Activated T-helper 2 cell treated with anti-CD3 and anti-CD28 coated beads, Interferon-gamma antibody, Interleukin-2, Interleukin-4, amounts not matched to agents 10 μg/mL and 5 μg/mL and 100 μg/mL, durations not matched to agents 14 hours and 24 hours and 36 hours (primary cell): ENCODE data around the gene RGS19. TPM values are rescaled to one million over a fixed set of nuclear protein-coding genes. Genes with fewer than 3 reads are reported as not detected.

Experiments
- DNase-seq: peaks from one replicate; pipeline ENCODE4 v3.0.0; 2021; ENCODE audit warnings: low spot score
- H3K27ac Mint-ChIP-seq: one replicate; pipeline ENCODE4 v1.8.0; 2021; ENCODE audit warnings: mixed read lengths
- H3K27me3 Mint-ChIP-seq: one replicate; pipeline ENCODE4 v1.8.0; 2021; ENCODE audit warnings: low read depth, mixed read lengths
- H3K36me3 Mint-ChIP-seq: one replicate; pipeline ENCODE4 v1.8.0; 2021; ENCODE audit warnings: low read depth, mixed read lengths
- H3K4me1 Mint-ChIP-seq: one replicate; pipeline ENCODE4 v1.8.0; 2021; ENCODE audit warnings: low read depth, mixed read lengths
- H3K4me3 Mint-ChIP-seq: one replicate; pipeline ENCODE4 v1.8.0; 2021; ENCODE audit warnings: low read depth, mild to moderate bottlenecking, moderate library complexity, mixed read lengths
- H3K9me3 Mint-ChIP-seq: one replicate; pipeline ENCODE4 v1.8.0; 2021; ENCODE audit warnings: mixed read lengths
- intact Hi-C: fragments of 100-400 bp; cut with micrococcal nuclease; formaldehyde crosslinking; loops from one replicate; pipeline ENCODE4 v1.15.1; 2023
- total RNA-seq: library from RNA; stranded (reverse); gene quantifications from 2 replicates; pipeline ENCODE4 v1.2.3, GENCODE V29; 2022

RGS19 gene
- total RNA-seq, 1 donor from 2014 or later: 42.0 TPM

DNA sequence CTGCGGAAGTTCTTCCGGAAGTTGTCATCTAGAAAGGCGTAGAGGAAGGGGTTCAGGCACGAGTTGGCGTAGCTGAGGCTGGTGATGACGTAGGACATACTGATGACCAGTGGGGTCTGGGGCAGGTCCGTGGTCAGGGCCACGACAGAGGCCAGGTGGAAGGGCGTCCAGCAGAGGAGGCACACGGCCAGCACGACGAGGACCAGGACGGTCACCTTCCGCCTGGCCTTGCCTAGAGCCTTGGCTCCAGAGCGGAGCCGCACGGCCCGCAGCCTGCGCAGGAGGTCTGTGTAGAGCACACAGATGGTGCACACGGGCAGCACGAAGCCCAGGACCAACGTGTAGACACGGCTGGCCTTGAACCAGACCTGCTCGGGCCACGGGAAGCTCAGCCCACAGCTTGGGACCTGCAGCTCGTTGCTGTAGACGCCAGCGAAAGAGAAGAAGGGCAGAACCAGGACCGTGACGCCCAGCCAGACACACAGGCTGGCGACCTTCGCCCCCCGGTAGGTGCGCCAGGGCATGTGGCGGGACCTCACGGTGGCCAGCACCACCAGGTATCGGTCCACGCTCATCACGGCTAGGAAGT is 26.6 kb upstream of the RGS19 start:
- Mint-ChIP-seq H3K36me3 (no peaks in the 10 kb centered on the region), H3K27ac (no peak overlapping the region), H3K4me3 (no peak overlapping the region), H3K9me3 (no peaks in the 10 kb centered on the region), H3K27me3 (peaks cover 22% of the 10 kb centered on the region), H3K4me1 (peaks cover 2% of the 10 kb centered on the region)
- DNase-seq: no peak
- intact Hi-C loops: no loop called here

- intact Hi-C loops: no loop called here
- Mint-ChIP-seq H3K27ac (no peak overlapping the region), H3K4me3 (no peak overlapping the region), H3K4me1 (peaks cover 2% of the 10 kb centered on the region), H3K27me3 (peaks cover 24% of the 10 kb centered on the region), H3K36me3 (no peaks in the 10 kb centered on the region), H3K9me3 (no peaks in the 10 kb centered on the region)
- peak; percentile 7 for DNase-seq
Measured at GRCh38 chr20:64104667-64105451, 25.5 kb upstream of the RGS19 start.

DNA sequence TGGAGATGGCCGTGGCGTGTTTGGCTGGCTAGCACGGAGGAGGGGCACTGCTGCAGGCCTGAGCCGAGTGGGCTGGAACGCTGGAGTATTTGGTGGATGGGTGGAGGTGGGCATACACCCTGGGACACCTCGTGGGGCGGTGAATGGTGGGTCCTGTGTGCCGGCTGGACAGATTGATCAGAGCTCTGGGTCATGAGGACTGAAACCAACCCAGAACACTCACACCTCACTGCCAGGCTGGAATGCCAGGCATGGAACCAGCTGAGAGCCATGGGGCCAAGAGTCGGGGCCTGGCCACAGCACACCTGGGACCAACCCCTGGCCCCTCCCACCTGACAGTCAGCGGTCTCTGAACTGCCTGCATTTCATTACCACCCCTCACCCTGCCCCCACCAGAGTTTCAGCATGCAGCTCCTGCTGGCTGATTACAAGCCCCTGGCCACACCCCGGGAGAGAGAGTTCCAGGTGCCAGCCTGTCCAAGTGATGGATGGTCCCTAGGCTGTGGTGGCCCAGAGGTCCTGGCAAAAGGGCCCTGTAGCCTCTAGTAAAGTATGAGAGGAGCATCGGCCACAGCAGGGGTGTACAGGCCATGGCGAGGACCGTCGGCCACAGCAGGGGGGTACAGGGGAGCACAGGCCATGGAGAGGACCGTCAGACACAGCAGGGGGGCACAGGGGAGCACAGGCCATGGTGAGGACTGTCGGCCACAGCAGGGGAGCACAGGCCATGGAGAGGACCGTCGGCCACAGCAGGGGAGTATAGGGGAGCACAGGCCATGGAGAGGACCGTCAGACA is 24.8 kb upstream of the RGS19 start:
- intact Hi-C loops: loop anchor here (2.0 kb wide), 1 partner anchor 19 kb away; the partner anchor contains the start of gene LKAAEAR1
- peak; percentile 6 for DNase-seq
- Mint-ChIP-seq H3K27ac (no peak overlapping the region), H3K27me3 (peaks cover 24% of the 10 kb centered on the region), H3K4me1 (peaks cover 2% of the 10 kb centered on the region), H3K4me3 (no peak overlapping the region), H3K9me3 (no peaks in the 10 kb centered on the region), H3K36me3 (no peaks in the 10 kb centered on the region)

GRCh38 chr20:64102647-64103354 is 23.5 kb upstream of the RGS19 start:
- Mint-ChIP-seq H3K36me3 (no peaks in the 10 kb centered on the region), H3K4me1 (peaks cover 2% of the 10 kb centered on the region), H3K27me3 (peaks cover 24% of the 10 kb centered on the region), H3K4me3 (peak overlapping the region; percentile 21), H3K27ac (no peak overlapping the region), H3K9me3 (no peaks in the 10 kb centered on the region)
- intact Hi-C loops: loop anchor here (2.0 kb wide), 1 partner anchor 18 kb away; the partner anchor contains the start of gene LKAAEAR1
- DNase-seq: no peak

DNA sequence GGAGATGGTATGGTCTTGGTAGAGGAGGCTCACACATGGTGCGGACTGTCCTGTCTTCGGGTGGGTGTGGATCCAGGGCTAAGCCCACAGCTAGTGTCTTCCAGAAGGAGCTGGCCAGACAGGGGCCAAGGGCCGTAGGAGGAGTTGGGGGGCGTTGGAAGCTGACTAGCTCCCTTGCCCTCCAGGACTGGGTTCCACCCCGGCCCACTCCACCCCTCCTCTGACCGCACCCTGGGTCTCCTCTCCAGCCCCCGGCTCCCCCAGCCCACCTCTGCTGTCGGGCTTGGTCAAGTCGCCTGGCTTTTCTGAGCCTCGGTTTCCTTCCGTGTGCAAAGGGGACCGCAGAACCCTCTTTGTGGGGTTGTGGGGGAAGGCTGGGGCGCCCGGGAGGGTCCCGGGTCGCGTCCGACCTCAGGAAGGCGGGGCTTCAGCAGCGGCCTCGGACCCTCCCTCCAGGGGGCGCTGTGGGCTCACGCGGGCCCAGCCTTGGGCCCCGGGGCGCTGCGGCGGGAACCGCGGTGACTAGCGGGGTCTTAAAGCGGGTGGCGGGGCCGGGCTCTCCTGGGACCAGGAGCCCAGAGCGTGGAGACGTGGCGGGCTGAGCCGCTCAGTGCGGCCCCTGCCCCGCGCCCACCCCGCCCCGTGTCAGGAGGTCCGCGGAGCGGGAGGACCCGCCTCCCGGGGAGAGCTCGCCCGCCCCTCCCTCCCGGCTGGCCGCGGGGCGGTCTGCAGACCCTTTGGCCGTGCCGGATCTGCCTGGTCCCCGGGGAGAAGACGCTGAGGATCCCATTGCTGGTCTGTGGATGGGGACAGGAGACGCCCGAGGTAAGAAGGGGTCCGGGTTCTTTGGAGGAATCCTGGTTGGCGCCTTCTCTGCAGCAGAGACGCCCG is 22.7 kb upstream of the RGS19 start:
- Mint-ChIP-seq H3K27me3 (peaks cover 24% of the 10 kb centered on the region), H3K4me3 (peak overlapping the region; percentile 34), H3K9me3 (peaks cover under 1% of the 10 kb centered on the region), H3K4me1 (peaks cover 2% of the 10 kb centered on the region), H3K27ac (no peak overlapping the region), H3K36me3 (no peaks in the 10 kb centered on the region)
- DNase-seq: peak; percentile 57
- intact Hi-C loops: loop anchor here (2.0 kb wide), 1 partner anchor 17 kb away; the partner anchor contains the start of gene LKAAEAR1

DNA sequence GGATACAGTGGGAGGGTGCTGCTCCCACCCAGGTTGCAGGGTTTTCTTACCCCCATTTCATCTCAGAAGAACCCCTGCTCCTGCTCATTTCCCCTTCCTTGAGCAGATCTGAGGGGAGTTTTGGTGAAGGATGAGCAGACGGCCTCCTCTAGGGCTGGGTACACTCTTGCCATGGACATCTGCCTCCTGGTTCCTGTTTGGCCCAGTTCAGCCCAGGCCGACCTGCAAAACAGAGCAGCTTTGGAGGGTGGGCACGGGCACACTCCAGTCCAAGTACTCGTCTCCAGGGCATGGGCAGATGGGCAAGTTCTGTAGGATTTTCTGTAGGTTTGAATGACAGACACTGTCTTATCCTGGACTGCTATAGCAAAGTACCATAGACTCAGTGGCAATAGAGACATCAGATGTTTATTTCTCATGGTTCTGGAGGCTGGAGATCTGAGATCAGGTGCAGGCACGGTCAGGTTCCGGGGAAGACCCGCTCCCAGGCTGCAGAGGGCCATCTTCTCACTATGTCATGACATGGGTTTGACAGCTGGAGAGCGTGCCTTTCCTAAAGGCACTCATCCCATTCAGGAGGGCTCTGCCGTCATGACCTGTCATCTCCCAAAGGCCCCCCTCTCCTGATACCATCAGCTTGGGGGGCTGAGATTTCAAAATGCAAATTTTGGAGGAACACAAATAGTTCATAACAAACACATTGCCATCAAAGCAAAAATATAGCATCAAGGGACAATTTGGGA is 21.8 kb upstream of the RGS19 start:
- H3K4me3 Mint-ChIP-seq: peak overlapping the region; percentile 34
- DNase-seq: no peak
- peaks cover 5% of the 10 kb centered on the region for H3K9me3 Mint-ChIP-seq
- peaks cover 2% of the 10 kb centered on the region for H3K4me1 Mint-ChIP-seq
- no peak overlapping the region for H3K27ac Mint-ChIP-seq
- peaks cover 24% of the 10 kb centered on the region for H3K27me3 Mint-ChIP-seq
- intact Hi-C loops: no loop called here
- no peaks in the 10 kb centered on the region for H3K36me3 Mint-ChIP-seq

GRCh38 chr20:64100566-64100888 is 21.2 kb upstream of the RGS19 start:
- DNase-seq: no peak

DNA sequence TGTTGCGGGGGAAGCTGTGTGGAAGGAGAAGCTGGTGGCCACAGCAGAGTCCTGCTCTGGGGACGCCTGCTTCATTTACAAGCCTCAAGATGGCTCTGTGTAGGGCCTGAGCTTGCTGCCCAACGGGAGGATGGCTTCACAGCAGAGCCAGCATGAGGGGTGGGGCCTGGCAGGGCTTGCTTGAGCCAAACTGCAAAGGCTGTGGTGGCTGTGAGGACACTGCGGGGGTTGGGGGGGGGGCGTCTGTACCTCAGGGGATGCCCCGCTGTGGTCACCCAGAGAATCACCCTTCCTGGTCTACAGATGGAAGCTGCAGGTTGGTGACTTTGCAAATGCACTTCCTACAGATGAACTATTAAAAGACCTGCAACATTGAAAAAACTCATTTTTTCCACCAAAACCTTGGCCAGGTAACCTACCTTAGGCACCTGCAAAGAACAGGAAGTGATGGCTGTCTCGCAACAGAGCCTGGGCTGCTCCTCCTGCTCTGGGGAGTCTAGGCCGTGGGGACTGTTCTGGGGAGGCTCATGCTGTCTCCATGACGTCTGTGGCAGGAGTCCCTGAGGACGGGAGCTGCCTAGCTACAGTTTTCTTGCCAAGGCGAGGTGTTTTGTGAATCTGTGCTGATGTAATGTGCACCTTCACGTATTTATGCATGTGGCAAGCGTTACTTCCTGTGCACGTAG is 20.7 kb upstream of the RGS19 start:
- intact Hi-C loops: no loop called here
- Mint-ChIP-seq H3K4me3 (no peak overlapping the region), H3K36me3 (no peaks in the 10 kb centered on the region), H3K9me3 (peaks cover 5% of the 10 kb centered on the region), H3K4me1 (peaks cover 2% of the 10 kb centered on the region), H3K27ac (no peak overlapping the region), H3K27me3 (peaks cover 24% of the 10 kb centered on the region)
- DNase-seq: no peak

More at GRCh38 chr20:64100566-64100888, 21.2 kb upstream of the RGS19 start:
- Mint-ChIP-seq H3K4me1 (peaks cover 2% of the 10 kb centered on the region), H3K4me3 (no peak overlapping the region), H3K27ac (no peak overlapping the region), H3K9me3 (peaks cover 5% of the 10 kb centered on the region), H3K36me3 (no peaks in the 10 kb centered on the region), H3K27me3 (peaks cover 24% of the 10 kb centered on the region)
- intact Hi-C loops: no loop called here

DNA sequence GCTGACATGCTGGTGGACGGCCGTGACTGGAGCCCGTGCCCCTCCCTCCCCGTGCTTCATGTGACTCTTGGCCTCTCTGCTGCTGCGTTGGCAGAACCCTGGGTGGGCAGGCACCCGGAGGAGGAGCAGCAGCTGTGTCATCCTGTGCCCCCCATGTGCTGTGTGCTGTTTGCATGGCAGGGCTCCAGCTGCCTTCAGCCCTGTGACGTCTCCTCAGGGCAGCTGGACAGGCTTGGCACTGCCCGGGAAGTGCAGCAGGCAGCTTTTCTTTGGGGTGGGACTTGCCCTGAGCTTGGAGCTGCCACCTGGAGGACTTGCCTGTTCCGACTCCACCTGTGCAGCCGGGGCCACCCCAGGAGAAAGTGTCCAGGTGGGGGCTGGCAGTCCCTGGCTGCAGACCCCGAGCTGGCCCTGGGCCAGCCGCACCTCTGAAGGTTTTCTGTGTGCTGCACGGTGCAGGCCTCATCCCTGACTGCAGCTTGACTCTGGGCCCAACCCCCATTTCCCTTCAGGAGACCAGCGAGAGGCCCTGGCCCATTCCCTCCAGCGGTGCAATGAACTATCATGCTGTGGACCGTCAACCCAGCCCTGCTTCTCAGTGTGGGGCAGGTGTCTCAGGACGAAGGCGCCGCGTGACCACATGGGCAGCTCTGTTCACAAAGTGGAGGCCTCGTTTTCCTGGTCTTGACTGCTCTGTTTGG is 19.9 kb upstream of the RGS19 start:
- no peaks in the 10 kb centered on the region for H3K36me3 Mint-ChIP-seq

DNA sequence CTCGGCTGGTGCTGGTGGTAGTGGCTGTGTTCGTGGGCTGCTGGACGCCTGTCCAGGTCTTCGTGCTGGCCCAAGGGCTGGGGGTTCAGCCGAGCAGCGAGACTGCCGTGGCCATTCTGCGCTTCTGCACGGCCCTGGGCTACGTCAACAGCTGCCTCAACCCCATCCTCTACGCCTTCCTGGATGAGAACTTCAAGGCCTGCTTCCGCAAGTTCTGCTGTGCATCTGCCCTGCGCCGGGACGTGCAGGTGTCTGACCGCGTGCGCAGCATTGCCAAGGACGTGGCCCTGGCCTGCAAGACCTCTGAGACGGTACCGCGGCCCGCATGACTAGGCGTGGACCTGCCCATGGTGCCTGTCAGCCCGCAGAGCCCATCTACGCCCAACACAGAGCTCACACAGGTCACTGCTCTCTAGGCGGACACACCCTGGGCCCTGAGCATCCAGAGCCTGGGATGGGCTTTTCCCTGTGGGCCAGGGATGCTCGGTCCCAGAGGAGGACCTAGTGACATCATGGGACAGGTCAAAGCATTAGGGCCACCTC is 19.2 kb upstream of the RGS19 start:
- H3K9me3 Mint-ChIP-seq: peaks cover 5% of the 10 kb centered on the region
- DNase-seq: no peak
- H3K27ac Mint-ChIP-seq: no peak overlapping the region
- H3K4me3 Mint-ChIP-seq: no peak overlapping the region
- H3K4me1 Mint-ChIP-seq: peaks cover 2% of the 10 kb centered on the region
- intact Hi-C loops: no loop called here
- peaks cover 17% of the 10 kb centered on the region for H3K27me3 Mint-ChIP-seq
- H3K36me3 Mint-ChIP-seq: no peaks in the 10 kb centered on the region

More for the DNA sequence above, 19.9 kb upstream of the RGS19 start:
- no peak overlapping the region for H3K27ac Mint-ChIP-seq
- intact Hi-C loops: no loop called here
- H3K4me1 Mint-ChIP-seq: peaks cover 2% of the 10 kb centered on the region
- peaks cover 5% of the 10 kb centered on the region for H3K9me3 Mint-ChIP-seq
- no peak overlapping the region for H3K4me3 Mint-ChIP-seq
- DNase-seq: no peak
- peaks cover 23% of the 10 kb centered on the region for H3K27me3 Mint-ChIP-seq
